ENCODE data around the gene COX18.

Gene COX18

DNA sequence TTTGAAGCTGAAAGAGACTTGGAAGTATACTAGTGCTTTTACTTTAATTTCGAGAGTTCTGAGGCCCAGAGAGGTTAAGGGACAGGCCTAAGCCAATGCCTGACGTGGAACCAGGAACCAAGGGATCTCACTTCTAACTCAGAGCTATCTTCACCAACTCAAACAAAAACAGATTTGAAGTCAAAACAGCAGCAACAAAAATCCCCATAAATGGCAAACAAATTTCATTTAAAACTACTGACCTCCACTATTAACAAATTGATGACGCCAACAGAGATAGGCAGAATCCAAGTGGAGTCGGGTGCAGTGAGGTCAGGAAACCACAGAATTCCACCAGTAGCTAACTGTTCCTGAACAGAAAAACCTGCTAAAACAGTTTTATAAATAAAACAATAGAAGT, 5.0 kb downstream of the COX18 start:
- no peaks in the 10 kb centered on the region for H3K79me2 ChIP-seq (ENCODE audit: insufficient read depth, low read length)
- no peaks in the 10 kb centered on the region for H3K9me3 ChIP-seq (ENCODE audit: low read length)

DNA sequence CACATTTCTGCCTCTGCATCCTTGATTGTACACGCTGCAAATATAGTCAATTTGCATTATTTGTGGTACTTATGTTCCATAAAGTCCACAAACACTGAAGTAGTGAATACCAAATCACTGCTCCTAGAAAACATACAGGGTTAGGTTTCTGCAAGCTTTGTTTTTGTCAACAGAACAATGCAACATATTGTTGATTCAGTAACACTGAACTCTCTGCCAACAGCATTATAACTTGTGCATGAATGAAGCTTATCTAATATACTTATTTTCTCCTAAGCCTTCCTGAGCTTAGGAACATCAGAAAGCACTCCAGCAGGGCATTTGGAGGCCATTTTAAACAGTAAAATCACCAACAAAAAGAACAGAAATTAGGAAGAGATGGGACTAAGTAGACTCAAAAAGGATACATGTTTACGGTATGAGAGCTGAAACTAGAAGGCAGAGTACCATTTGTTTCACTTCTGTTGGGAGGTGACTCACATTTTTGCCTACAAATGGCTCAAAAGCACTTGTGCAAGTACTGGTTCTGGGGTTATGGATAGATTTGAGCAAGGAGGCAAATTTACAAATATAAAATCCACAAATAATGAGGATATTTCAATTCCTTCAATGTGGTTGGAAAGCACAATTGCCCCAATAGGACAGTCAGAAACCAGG, 14.1 kb downstream of the COX18 start:
- TF ChIP-seq CTCF (IDR thresholded peaks at IDR 0.05; ENCODE audit: low read length) (no peak), EZH2 (IDR thresholded peaks at IDR 0.05; ENCODE audit: borderline replicate concordance, low read length) (no peak)
- H3K27me3 ChIP-seq (ENCODE audit: insufficient read depth, low read length): no peaks in the 10 kb centered on the region
- H3K36me3 ChIP-seq (ENCODE audit: insufficient read depth, low read length): peaks cover 59% of the 10 kb centered on the region
- H3K9me2 ChIP-seq (ENCODE audit: low read depth, low read length): no peaks in the 10 kb centered on the region
- H3K27ac ChIP-seq (ENCODE audit: low read depth, low read length, poor library complexity, severe bottlenecking): no peak overlapping the region
- no peaks in the 10 kb centered on the region for H3K9me3 ChIP-seq (ENCODE audit: low read length)
- no peak overlapping the region for H2AFZ ChIP-seq (ENCODE audit: low read length)
- H3F3A ChIP-seq (ENCODE audit: insufficient read depth, low read length): no peaks in the 10 kb centered on the region
- no peaks in the 10 kb centered on the region for H3K4me1 ChIP-seq (ENCODE audit: insufficient read depth, low read length, severe bottlenecking)
- H3K79me2 ChIP-seq (ENCODE audit: insufficient read depth, low read length): no peaks in the 10 kb centered on the region
- no peak overlapping the region for H3K4me2 ChIP-seq (ENCODE audit: low read length)
- H4K20me1 ChIP-seq (ENCODE audit: insufficient read depth, low read length): no peaks in the 10 kb centered on the region
- H3K9ac ChIP-seq (ENCODE audit: low read length): no peak overlapping the region
- H3K4me3 ChIP-seq (ENCODE audit: low read depth, low read length, poor library complexity, severe bottlenecking): no peak overlapping the region

More for the DNA sequence above, 5.0 kb downstream of the COX18 start:
- Histone ChIP-seq H3K4me2 (ENCODE audit: low read length) (no peak overlapping the region), H3K9ac (ENCODE audit: low read length) (no peak overlapping the region), H3K4me1 (ENCODE audit: insufficient read depth, low read length, severe bottlenecking) (peaks cover 13% of the 10 kb centered on the region), H4K20me1 (ENCODE audit: insufficient read depth, low read length) (no peaks in the 10 kb centered on the region), H3K4me3 (ENCODE audit: low read depth, low read length, poor library complexity, severe bottlenecking) (no peak overlapping the region), H3K9me2 (ENCODE audit: low read depth, low read length) (no peaks in the 10 kb centered on the region), H3K27ac (ENCODE audit: low read depth, low read length, poor library complexity, severe bottlenecking) (no peak overlapping the region), H3K36me3 (ENCODE audit: insufficient read depth, low read length) (peaks cover 46% of the 10 kb centered on the region), H3K27me3 (ENCODE audit: insufficient read depth, low read length) (no peaks in the 10 kb centered on the region), H3F3A (ENCODE audit: insufficient read depth, low read length) (no peaks in the 10 kb centered on the region), H2AFZ (ENCODE audit: low read length) (no peak overlapping the region)
- no peak for TF ChIP-seq EZH2 (IDR thresholded peaks at IDR 0.05; ENCODE audit: borderline replicate concordance, low read length)

DNA sequence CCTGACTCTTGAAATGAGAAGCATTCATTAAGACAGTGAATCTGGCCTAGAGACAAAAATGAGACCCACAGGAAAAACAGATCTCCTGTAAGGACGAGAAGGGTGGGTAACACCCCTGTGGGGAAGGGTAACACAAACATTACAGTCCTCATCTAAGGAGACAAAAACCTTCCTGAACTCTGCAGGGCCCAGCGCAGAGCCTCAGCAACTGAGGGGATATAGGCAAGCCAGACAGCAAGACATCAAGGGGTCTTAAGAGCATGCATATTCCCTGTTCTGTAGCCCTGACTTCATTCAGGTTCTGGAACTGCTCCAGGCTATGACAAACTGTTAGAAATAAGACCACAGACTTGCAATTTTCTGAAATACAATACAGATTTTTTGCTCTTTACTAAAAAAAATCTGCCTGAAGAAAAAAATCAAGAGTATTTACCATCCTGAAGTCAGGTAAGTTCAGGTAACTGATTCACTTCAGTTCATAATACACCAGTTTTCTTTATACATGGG, 15.5 kb downstream of the COX18 start:
- H3K4me3 ChIP-seq (ENCODE audit: low read depth, low read length, poor library complexity, severe bottlenecking): no peak overlapping the region
- peaks cover 46% of the 10 kb centered on the region for H3K36me3 ChIP-seq (ENCODE audit: insufficient read depth, low read length)
- H3K79me2 ChIP-seq (ENCODE audit: insufficient read depth, low read length): no peaks in the 10 kb centered on the region
- H2AFZ ChIP-seq (ENCODE audit: low read length): no peak overlapping the region
- no peak overlapping the region for H3K4me2 ChIP-seq (ENCODE audit: low read length)
- TF ChIP-seq CTCF (IDR thresholded peaks at IDR 0.05; ENCODE audit: low read length): no peak
- no peak for TF ChIP-seq EZH2 (IDR thresholded peaks at IDR 0.05; ENCODE audit: borderline replicate concordance, low read length)
- no peaks in the 10 kb centered on the region for H3K27me3 ChIP-seq (ENCODE audit: insufficient read depth, low read length)
- no peak overlapping the region for H3K27ac ChIP-seq (ENCODE audit: low read depth, low read length, poor library complexity, severe bottlenecking)
- no peaks in the 10 kb centered on the region for H3K4me1 ChIP-seq (ENCODE audit: insufficient read depth, low read length, severe bottlenecking)
- H3K9me2 ChIP-seq (ENCODE audit: low read depth, low read length): no peaks in the 10 kb centered on the region
- H3F3A ChIP-seq (ENCODE audit: insufficient read depth, low read length): no peaks in the 10 kb centered on the region
- no peaks in the 10 kb centered on the region for H3K9me3 ChIP-seq (ENCODE audit: low read length)
- no peak overlapping the region for H3K9ac ChIP-seq (ENCODE audit: low read length)
- H4K20me1 ChIP-seq (ENCODE audit: insufficient read depth, low read length): no peaks in the 10 kb centered on the region

- H2AFZ ChIP-seq (ENCODE audit: low read length): no peak overlapping the region
- H3K4me3 ChIP-seq (ENCODE audit: low read depth, low read length, poor library complexity, severe bottlenecking): no peak overlapping the region
- H3K4me1 ChIP-seq (ENCODE audit: insufficient read depth, low read length, severe bottlenecking): no peaks in the 10 kb centered on the region
- H3K79me2 ChIP-seq (ENCODE audit: insufficient read depth, low read length): no peaks in the 10 kb centered on the region
- H3K9me2 ChIP-seq (ENCODE audit: low read depth, low read length): no peaks in the 10 kb centered on the region
- H3K27me3 ChIP-seq (ENCODE audit: insufficient read depth, low read length): no peaks in the 10 kb centered on the region
- no peaks in the 10 kb centered on the region for H4K20me1 ChIP-seq (ENCODE audit: insufficient read depth, low read length)
- no peaks in the 10 kb centered on the region for H3K9me3 ChIP-seq (ENCODE audit: low read length)
- H3K4me2 ChIP-seq (ENCODE audit: low read length): no peak overlapping the region
- TF ChIP-seq EZH2 (IDR thresholded peaks at IDR 0.05; ENCODE audit: borderline replicate concordance, low read length): no peak
- TF ChIP-seq CTCF (IDR thresholded peaks at IDR 0.05; ENCODE audit: low read length): no peak
- no peak overlapping the region for H3K9ac ChIP-seq (ENCODE audit: low read length)
- H3K36me3 ChIP-seq (ENCODE audit: insufficient read depth, low read length): peaks cover 36% of the 10 kb centered on the region
- no peaks in the 10 kb centered on the region for H3F3A ChIP-seq (ENCODE audit: insufficient read depth, low read length)
- no peak overlapping the region for H3K27ac ChIP-seq (ENCODE audit: low read depth, low read length, poor library complexity, severe bottlenecking)
These were observed 16.4 kb downstream of the COX18 start for GRCh38 chr4:73053076-73053475.

Measured in OCI-LY1 (cell line).